ENCODE data around the gene ZMYND10. TPM values are rescaled to one million over a fixed set of nuclear protein-coding genes. Genes with fewer than 3 reads are reported as not detected.

The ZMYND10 gene
- total RNA-seq, 1 experiment from 2014 or later, result 0.43 TPM

DNA sequence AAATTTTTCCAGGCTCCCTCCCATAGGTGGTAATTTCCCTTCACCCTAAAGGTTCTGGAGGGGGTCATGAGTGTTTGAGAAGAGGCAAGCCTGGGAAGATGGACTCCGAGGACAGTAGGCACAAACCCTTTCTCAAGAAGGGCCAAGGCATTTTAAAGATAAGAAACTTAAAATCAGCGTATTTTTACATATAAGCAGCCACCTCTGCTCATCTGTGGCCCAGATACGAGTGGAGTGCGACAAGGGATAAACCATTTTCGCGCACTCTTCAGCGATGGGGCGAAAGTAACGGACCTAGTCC is 5.4 kb downstream of the ZMYND10 start:
- Histone ChIP-seq H3K27me3 (no peaks in the 10 kb centered on the region), H3K36me3 (peaks cover 15% of the 10 kb centered on the region), H3K4me3 (peak overlapping the region; percentile 50), H3K9me3 (no peaks in the 10 kb centered on the region)
- DNase-seq, result no peak

DNA sequence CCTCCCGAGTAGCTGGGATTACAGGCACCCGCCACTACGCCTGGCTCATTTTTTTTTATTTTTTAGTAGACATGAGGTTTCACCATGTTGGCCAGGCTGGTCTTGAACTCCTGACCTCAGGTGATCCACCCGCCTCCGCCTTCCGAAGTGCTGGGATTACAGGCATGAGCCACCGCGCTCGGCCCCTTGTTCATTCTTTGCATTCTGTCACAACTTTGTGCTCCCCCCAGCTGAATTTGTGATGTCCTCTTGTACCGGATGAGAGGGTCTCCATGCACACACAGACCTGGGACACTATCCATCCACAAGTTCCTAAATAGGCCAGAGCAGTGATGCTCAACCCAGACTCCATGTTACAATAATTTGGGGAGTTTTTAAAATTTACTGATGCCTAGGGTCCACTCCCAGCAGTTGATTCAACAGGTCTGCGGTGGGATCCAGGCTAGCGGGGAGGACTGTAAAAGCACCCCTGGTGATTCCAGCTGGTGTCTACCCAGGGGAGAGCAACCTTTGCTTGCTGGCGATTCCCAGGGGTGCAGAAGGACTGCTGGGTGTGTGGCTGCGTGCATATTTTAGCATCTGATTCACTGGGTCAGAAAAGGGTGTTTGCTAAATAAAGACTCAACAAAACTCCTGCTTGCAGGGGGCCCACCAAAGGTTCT is 5.9 kb downstream of the ZMYND10 start:
- Histone ChIP-seq H3K27me3 (no peaks in the 10 kb centered on the region), H3K4me3 (peak overlapping the region; percentile 50), H3K36me3 (peaks cover 15% of the 10 kb centered on the region), H3K9me3 (no peaks in the 10 kb centered on the region)
- no peak for DNase-seq

DNA sequence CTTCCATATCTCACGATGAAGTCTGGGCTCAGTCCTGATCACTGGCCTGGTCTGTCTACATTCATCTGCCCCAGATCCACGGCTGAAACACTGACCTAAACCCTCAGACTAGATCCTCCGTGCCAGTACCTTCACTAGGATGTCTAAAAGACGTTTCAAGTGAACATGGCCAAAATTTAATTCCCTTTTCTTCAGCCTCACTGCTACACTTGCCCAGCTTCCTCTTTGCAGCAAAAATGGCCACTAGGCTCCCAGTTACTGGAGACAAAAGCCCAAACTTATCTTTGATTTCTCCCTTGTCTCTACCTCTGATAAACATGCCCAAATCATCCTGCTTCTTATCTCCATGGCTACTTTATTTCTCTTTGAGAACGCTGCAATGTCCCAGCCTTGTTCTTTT is 6.6 kb downstream of the ZMYND10 start:
- Histone ChIP-seq H3K36me3 (peaks cover 22% of the 10 kb centered on the region), H3K9me3 (no peaks in the 10 kb centered on the region), H3K27me3 (no peaks in the 10 kb centered on the region), H3K4me3 (no peak overlapping the region)
- DNase-seq, result no peak

DNA sequence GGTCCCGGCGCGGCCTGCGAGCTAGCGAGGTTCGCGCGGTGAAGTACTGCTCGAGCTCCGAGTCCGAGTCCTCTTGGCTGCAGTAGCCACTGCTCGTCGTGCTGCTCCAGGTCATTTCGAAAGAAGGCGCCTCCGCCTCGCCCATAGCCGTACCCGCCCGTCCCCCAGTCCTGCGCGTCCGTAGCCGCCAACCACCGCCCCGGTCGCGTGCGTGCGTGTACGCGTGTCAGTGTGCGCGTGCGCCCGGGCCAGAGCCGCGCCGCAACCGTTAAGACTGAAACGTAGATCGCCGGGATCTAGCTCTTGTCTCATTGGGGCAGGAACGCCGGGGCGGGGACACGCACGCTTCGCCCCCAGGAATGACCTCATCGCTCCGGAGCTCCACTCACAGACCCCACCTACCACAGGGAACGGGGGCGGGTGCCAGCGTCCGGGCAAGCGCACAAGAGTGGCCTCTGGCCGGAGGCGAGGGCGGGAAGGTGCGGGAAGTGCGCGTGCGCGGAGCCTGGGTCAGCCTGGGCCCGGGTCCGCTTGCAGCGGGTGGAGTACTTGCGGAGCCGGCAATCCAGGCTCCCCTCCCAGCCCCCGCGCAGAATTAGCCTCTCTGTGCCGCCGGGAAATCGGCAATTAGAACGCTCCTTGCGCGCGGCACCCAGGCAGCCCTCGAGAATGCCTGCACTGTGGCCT is 8.2 kb downstream of the ZMYND10 start:
- peak; percentile 98 for DNase-seq
- H3K27me3 ChIP-seq, result no peaks in the 10 kb centered on the region
- H3K4me3 ChIP-seq, result peak overlapping the region; percentile 87
- peaks cover 24% of the 10 kb centered on the region for H3K36me3 ChIP-seq
- H3K9me3 ChIP-seq, result no peaks in the 10 kb centered on the region

DNA sequence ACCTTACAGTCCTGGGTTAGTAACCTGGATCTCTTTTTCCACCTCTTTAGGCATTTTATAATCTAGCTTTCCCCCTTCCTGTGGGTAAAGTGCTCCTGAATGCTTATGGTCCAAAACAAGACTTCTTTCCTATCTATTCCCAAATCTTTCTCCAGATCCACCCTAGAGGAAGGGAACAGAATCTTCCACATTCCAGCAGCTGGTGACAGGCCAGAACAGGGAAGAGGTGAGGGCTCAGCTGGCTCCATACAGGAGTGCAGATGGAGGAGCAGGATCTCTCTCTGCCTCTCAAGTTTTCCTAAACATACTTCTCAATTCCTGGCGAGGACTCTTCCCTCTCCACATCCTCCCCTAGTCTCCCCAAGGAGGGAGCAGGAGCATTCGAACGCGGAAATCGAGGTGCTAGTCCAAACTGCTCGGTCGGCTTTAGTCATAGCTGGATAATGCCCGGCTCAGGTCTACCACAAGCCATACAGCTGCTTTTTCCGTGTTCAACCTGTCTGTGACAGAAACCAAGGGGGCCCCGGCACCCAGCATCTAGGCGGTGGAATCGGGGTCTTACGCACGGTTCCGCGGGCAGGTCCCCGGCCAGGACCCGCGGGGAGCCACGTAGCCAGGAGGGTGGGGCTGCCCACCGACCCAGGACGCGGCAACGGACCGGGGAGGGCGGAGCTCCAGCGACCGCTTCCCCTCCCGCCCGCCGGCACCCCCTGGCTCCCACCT is 8.9 kb downstream of the ZMYND10 start:
- H3K27me3 ChIP-seq, result no peaks in the 10 kb centered on the region
- DNase-seq, result no peak
- H3K4me3 ChIP-seq, result peak overlapping the region; percentile 87
- H3K36me3 ChIP-seq, result peaks cover 28% of the 10 kb centered on the region
- no peaks in the 10 kb centered on the region for H3K9me3 ChIP-seq

DNA sequence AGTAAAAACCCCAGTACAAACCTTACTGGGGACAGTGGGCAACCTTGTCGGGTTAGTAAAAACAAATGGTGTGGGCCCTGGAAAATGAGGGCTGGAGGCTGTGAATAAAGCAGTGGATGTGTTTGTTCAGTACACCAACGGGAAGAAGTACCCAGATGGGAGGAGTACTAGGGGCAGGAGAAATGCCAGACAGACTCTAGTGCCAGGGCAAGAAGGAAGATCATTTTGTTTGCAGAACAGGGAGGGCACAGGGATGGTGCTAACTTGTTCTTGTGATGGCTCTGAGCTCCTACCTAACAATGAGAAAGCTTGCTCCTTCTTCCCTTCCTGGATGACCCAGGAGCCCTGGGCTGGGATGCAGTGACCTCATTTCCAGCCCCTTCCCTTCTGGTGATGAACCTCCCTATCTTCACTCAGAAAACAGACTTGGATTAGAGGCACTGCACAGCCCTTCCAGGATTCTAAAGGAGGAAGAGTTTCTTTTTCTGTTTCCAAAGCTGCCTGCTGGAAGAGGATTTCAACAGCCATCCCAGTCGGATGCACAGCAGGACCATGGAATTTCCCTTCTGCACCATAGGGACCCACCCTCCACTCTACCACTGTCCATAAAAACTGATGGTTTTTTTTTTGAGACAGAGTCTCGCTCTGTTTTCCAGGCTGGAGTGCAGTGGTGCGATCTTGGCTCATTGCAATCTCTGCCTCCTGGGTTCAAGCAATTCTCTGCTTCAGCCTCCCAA is 11.0 kb downstream of the ZMYND10 start:
- no peak for DNase-seq
- peaks cover 40% of the 10 kb centered on the region for H3K36me3 ChIP-seq
- H3K27me3 ChIP-seq, result no peaks in the 10 kb centered on the region
- no peaks in the 10 kb centered on the region for H3K9me3 ChIP-seq
- no peak overlapping the region for H3K4me3 ChIP-seq

DNA sequence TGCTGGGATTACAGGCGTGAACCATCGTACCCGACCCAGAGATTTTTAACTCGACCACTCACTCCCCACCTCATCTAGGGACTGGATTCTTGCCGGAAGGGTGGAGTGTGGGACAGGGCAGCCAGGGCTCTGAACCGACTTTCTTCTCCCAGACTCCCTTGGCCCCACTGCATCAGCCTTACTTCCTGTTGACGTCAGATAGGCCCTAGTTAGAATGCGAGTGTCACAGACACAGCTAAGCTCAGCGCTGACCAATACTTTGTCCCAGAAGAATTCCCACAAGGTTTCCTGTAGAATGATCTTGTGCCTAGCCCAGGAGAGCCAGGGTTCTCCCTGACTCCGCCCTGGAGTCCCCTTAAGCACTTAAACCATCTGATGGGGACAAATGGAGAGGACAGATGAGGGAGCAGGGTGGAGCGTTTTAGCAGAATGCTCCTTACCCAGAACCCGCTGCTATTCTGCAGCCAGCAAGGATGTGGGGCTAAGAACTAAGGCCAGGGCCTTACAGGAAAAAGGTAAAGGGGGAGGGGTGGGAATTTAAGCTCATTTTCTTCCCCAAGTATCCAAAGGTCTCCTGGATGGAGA is 11.7 kb downstream of the ZMYND10 start:
- DNase-seq, result no peak
- H3K27me3 ChIP-seq, result no peaks in the 10 kb centered on the region
- H3K4me3 ChIP-seq, result no peak overlapping the region
- H3K36me3 ChIP-seq, result peaks cover 40% of the 10 kb centered on the region
- H3K9me3 ChIP-seq, result no peaks in the 10 kb centered on the region

DNA sequence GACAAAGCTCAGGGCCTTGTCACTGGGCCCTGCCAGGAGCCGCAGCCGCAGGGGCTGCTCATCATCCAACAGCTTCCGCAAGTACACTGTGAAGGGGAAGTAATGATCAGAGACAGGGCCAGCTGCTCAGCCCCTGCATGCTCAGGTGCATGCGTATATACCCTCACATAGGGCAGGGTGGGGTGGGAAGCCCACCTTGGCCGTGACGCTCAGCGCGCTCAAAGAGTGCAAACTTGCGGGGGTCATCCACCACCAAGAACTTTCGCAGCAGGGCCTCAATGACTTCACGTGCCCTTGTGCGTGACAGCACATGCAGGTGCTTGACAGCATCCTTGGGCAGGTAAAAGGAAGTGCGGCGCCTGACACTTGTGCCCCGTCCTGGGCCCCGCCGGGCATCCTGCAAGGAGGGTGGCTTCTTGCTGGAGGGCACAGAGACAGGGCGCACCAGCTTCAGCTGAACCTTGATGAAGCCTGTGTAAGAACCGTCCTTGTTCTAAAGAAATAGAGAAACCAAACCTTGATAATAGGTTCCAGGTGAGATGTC is 14.1 kb downstream of the ZMYND10 start:
- Histone ChIP-seq H3K9me3 (no peaks in the 10 kb centered on the region), H3K27me3 (no peaks in the 10 kb centered on the region), H3K4me3 (no peak overlapping the region), H3K36me3 (peaks cover 35% of the 10 kb centered on the region)
- no peak for DNase-seq

DNA sequence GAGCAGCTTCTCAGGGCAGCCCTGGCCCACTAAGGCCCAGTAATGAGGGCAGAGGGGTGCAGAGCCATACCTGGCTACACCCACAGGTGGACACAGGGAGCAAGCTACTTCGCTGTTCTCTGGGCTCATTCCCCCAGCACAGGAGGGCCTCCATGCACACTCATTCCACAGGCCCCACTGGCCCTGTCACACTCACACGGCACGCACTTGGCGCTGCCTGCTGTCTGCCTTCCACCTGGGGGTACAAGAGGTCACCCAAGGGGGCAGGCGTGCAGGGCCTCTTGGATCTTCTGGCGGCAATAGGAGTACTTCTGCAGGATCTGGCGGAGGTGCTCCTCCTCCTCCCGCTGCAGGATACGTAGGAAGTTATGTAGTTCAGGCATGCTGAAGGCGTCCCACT is 15.2 kb downstream of the ZMYND10 start:
- peaks cover 26% of the 10 kb centered on the region for H3K36me3 ChIP-seq
- no peak overlapping the region for H3K4me3 ChIP-seq
- H3K9me3 ChIP-seq, result no peaks in the 10 kb centered on the region
- DNase-seq, result no peak
- no peaks in the 10 kb centered on the region for H3K27me3 ChIP-seq

DNA sequence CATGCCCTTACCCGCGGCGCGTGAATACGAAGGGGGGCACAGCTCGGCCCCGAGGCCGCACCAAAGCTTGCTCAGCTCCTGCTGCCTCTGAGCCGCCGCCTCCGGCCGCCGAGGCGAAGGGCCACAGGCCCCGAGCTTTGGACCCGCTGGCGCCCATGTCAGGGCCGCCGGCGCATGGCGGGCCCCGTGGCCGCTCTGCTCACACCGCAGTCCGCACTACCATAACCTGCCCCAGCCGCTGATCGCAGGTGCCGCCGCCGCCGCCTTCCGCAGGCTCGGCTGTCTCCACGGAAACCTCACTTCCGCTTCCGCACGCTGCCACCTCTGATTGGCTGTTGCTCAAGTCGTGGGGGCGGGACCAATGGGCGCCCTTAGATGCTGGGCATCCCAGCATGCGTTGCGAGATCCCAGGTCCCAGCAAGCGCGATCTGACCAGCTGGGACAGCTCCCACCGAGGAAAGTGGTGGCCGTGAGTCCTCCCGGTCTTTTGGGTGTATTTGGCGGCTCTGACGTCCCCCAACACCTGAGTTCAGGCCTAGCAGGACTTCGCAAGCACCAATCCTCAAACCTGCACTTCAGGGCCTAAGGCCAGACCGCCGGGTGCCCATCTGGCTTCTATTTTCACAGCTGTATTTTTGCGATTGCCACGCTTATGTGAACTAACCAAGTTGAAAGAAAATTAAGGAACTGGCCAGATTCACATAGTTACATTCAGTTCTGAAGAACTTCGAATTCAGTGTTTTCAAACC is 17.4 kb downstream of the ZMYND10 start, which contains the start of gene TUSC2:
TUSC2 (minus strand) TSS at position 281 of the 749 bp plus-strand sequence; CDS start at position 157, 124 bp downstream.
- no peaks in the 10 kb centered on the region for H3K9me3 ChIP-seq
- peak within 1 kb of the TSS; percentile 83 for H3K4me3 ChIP-seq
- peak; percentile 89 for DNase-seq
- no peaks in the 10 kb centered on the region for H3K27me3 ChIP-seq
- H3K36me3 ChIP-seq, result peaks cover 17% of the 10 kb centered on the region

DNA sequence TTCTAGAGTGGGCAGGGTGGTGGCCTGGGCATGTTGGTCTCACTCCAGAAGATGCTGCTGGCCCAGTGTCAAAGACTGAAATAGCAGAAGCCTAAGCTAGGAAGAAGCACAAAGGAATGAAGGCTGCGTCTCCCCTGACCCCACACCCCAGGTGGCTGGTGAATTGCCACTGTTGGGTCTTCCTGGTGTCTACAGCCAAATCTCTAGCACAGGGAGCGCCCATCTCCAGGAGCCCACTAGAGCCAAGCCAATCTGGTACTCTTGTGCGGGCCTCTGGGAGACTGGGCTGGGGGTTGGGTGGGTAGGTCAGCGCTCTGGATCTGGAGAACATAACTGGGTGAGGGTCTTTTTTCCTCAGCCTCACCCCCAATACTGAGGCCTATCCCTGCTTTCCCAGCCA is 18.4 kb downstream of the ZMYND10 start:
- Histone ChIP-seq H3K9me3 (no peaks in the 10 kb centered on the region), H3K4me3 (peak overlapping the region; percentile 83), H3K36me3 (peaks cover 14% of the 10 kb centered on the region), H3K27me3 (no peaks in the 10 kb centered on the region)
- DNase-seq, result no peak

DNA sequence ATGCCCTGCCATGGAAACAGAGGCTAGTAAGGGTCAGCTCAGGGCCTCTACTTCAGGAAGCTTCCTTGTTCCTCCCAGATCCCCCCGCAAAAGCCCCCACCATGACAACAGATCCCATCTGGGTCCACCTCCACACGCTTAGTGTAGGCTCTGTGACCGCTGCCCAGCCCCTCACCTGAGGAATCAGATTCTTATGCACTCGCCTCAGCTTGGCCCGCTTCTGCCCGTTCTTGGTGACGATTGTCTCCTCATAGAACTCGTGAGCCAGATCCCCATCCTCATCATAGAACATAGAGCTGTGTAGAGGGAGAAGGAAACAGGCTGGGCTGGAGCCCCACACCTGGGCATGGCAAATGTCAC is 19.4 kb downstream of the ZMYND10 start:
- DNase-seq, result no peak
- Histone ChIP-seq H3K4me3 (no peak overlapping the region), H3K27me3 (no peaks in the 10 kb centered on the region), H3K36me3 (peaks cover 8% of the 10 kb centered on the region), H3K9me3 (no peaks in the 10 kb centered on the region)

DNA sequence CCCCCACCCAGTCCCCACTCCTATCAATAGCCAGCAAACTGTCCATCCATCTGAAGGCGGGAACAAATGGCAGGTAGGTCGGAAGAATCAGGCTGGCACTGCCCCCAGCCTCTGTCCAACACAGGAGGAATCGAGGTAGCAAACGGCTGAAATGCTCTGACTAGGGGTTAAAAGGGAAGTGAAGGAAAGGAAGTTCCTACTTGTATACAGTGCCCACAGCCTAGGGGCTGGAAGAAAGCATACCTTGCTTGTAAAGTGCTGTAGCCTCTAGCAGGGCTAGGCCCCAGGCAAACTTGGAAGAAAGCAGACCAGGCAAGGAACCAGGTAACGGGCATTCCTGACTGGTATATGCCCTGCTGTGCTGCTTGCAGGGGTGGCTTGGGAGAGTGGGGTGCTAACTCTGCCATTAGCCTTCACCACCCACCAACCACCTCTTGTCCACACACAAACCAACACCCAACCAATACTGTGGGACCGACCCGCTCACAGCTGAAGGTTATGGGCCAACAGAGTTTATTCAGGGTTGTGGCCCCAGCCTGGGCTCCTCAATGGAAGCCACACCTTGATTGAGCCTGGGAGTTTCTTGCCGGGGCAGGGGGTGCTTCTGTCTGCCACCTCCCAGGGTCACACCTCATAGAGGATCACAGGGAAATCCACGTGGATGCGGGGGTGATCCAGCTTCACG is 19.9 kb downstream of the ZMYND10 start:
- no peak for DNase-seq
- H3K4me3 ChIP-seq, result no peak overlapping the region
- no peaks in the 10 kb centered on the region for H3K27me3 ChIP-seq
- H3K9me3 ChIP-seq, result no peaks in the 10 kb centered on the region
- H3K36me3 ChIP-seq, result peaks cover 3% of the 10 kb centered on the region

DNA sequence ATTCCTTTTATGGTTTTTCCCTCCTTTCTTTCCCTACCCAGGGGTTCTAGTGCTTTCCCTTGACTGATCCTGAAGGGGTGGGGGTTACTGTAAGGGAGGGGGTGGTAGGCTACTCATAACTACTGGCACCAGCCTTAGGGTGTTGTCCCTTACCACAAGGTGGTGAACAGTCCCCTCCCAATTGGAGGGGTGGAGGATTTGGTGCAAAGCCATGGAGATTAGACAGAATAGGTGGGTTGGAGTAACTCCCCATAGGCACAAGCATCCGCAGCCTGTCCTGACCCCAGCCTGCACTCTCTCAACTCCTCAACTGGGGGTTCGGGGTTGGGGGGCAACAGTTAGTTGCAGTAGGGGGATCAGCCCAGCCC is 20.4 kb downstream of the ZMYND10 start:
- H3K4me3 ChIP-seq, result no peak overlapping the region
- H3K27me3 ChIP-seq, result no peaks in the 10 kb centered on the region
- no peaks in the 10 kb centered on the region for H3K9me3 ChIP-seq
- H3K36me3 ChIP-seq, result no peaks in the 10 kb centered on the region; the same call in none of the 2 replicates
- DNase-seq, result no peak

DNA sequence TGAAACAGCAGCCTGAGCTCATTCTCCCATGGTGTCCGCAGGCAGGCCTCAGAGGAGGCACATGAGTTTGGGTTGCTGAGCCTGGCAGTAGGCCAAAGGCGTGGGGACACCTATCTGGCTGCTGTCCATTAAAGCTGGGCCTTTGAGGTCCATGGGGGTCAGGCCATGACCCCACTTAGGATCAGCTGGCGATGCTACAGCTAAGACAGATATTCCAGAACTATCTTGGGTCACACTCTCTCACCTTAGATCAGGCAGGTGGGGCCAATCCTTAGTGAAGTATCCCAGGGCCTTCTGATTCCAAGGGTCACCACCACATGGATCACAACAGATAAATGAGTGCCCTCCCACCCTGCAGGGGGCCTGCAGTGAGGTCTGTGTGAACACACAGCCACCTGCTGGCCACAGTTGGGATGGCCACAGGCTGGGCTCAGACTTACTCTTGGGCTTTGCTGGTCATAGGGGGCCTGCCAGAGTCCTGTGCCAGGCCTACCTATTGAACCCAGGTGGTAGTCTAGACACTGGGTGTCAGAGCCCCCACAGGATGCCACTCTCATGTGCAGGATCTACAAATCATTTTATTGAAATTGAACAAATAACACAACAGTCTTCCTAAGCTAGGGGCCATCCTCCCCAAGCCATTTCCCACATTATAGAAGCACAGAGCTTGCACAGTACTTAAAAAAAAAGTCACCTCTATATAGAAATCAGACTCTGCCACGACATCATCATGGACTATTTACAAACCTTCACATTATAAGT is 21.0 kb downstream of the ZMYND10 start:
- no peaks in the 10 kb centered on the region; the same call in 1 of the 2 replicates for H3K36me3 ChIP-seq
- no peaks in the 10 kb centered on the region for H3K9me3 ChIP-seq
- peak; percentile 69 for DNase-seq
- no peak overlapping the region for H3K4me3 ChIP-seq
- no peaks in the 10 kb centered on the region for H3K27me3 ChIP-seq

Data from MG63 (cell line).